ENCODE results near the gene GSN.

GSN gene

DNA sequence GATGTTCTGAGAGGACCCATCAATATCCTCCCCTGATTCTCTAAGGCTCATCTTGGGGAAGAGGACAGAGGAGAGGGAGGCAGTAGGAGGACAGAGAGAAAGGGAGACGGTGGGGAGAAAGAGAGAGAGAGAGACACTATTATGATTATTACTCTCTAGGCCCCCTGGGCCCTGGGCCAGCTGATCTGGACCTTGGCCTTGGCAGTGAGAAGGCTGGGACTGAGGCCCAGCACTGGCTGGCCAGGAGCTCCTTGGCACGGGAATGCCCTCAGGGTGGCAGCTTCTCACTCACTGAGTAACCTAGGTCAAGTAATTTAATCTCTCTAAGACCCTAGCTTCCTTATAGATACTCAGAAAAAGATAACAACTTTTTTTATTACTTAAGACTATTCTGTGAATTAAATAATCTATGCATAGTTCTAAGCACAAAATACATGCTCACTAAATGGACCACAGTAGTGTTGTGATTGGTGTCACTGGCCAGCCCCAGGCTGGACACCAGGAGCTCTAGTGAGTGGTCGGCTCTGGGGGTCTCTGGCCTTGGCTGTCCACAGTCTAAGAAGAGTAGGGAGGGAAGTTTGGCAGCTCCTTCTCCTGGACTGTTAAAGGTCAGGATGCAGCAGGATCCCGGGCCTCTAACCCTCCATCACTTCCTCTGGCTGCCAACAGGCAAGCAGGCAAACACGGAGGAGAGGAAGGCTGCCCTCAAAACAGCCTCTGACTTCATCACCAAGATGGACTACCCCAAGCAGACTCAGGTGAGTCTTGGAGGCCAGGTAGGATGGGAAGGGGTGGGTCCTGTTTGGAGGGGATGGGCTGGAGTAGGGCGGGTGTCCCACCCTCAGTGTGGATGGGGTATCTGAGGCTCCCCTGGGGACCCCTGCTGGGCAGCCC, 50.0 kb downstream of the GSN start:
- no peak for DNase-seq (ENCODE audit: low spot score)
- TF ChIP-seq, protein P1, sequence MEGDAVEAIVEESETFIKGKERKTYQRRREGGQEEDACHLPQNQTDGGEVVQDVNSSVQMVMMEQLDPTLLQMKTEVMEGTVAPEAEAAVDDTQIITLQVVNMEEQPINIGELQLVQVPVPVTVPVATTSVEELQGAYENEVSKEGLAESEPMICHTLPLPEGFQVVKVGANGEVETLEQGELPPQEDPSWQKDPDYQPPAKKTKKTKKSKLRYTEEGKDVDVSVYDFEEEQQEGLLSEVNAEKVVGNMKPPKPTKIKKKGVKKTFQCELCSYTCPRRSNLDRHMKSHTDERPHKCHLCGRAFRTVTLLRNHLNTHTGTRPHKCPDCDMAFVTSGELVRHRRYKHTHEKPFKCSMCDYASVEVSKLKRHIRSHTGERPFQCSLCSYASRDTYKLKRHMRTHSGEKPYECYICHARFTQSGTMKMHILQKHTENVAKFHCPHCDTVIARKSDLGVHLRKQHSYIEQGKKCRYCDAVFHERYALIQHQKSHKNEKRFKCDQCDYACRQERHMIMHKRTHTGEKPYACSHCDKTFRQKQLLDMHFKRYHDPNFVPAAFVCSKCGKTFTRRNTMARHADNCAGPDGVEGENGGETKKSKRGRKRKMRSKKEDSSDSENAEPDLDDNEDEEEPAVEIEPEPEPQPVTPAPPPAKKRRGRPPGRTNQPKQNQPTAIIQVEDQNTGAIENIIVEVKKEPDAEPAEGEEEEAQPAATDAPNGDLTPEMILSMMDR (IDR thresholded peaks at IDR 0.05; ENCODE audit: extremely low read depth, missing control alignments) = no peak

DNA sequence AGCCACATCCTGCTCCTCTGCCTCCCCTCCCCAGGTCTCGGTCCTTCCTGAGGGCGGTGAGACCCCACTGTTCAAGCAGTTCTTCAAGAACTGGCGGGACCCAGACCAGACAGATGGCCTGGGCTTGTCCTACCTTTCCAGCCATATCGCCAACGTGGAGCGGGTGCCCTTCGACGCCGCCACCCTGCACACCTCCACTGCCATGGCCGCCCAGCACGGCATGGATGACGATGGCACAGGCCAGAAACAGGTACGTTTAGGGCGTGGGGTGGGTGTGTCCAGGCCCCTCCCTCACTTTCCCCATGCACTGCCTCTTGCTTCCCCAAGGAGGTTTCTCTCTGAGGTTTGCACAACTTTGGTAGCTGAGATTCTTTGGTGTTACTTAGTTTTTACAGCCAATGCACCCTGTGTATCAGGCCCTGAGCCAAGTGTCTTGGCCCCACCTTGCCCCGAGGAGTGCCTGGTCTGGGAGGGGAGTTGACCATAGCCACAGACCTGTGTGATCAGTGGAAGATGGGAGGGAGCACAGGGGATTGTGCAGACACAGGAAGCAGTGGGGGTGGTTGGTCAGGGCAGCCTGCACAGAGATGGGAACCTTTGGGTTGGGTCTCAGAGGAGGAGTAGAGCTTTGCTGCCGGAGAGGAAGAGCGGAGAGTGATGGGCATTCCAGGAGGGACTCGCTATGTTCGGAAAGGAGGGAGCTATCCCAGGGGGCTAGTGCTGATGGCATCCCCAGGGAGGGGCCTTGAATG, 50.8 kb downstream of the GSN start:
- DNase-seq (ENCODE audit: low spot score) = no peak
- TF ChIP-seq, protein P1 (IDR thresholded peaks at IDR 0.05; ENCODE audit: extremely low read depth, missing control alignments) = no peak

DNA sequence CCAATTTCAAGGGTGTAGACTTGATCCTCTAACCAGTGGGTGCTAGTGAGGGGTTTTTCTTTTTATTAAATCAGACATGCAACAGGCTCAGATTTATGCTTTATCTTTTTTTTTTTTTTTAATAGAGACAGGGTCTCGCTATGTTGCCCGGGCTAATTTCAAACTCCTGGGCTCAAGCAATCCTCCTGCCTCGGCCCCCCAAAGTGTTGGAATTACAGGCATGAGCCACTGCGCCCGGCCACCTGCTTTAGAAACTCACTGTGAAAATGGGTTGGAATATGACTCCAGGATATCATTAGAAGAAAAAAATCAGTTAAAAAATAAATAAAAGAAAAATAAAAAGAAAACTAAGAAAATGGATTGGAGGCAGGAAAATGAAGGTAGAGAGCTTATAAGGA, 51.4 kb downstream of the GSN start:
- no peak for DNase-seq (ENCODE audit: low spot score)
- TF ChIP-seq, protein P1 (IDR thresholded peaks at IDR 0.05; ENCODE audit: extremely low read depth, missing control alignments) = no peak

DNA sequence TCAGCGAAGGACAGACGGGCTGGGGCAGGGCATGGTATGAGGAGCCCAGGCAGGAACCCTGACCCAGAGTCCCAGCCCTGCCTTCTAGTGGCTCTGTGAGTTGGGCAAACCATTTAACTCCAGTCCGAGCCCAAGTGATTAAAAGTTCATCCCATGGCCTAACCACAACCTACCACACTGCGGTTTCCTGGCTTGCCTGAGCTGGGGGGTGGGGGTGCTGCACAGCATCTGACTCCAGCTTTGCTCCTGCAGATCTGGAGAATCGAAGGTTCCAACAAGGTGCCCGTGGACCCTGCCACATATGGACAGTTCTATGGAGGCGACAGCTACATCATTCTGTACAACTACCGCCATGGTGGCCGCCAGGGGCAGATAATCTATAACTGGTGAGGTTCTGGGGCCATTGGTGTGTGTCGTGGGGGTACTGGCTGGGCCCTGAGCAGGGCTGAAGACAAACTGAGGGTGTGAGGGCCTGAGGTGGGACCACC, 53.1 kb downstream of the GSN start:
- TF ChIP-seq, protein P1 (IDR thresholded peaks at IDR 0.05; ENCODE audit: extremely low read depth, missing control alignments) = no peak

DNA sequence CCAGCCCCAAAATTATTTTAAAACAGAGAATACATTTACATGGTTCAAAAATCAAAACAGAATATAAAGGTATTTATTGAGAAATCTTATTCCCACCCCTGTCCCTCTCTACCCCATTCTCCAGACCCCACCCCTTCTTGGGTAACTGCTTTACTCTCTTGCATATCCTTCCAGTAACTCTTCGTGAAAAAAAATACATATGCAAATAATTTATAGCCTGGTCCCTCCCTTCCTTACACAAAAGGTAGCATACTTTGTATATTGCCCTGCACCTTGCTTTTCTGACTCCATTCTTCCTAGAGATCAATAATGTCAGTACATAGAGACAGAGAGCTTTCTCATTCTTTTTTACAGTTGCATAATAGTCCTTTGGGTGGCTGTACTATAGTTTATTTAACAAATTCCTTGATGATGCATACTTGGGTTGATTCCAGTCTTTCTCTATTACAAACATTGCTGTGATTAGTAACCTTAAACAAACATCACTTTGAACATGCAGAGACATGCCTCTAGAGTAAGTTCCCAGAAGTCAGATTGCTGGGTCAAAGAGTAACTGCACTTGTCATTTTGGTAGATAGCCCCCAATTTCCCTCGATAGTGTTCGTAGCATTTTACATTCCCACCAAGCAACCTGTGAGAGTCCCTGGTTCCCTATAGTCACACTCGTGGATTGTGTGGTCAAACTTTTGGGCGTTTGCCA, 54.2 kb downstream of the GSN start:
- TF ChIP-seq, protein P1 (IDR thresholded peaks at IDR 0.05; ENCODE audit: extremely low read depth, missing control alignments) = no peak
- no peak for DNase-seq (ENCODE audit: low spot score)

More for the DNA sequence above, 53.1 kb downstream of the GSN start:
- no peak for DNase-seq (ENCODE audit: low spot score)

DNA sequence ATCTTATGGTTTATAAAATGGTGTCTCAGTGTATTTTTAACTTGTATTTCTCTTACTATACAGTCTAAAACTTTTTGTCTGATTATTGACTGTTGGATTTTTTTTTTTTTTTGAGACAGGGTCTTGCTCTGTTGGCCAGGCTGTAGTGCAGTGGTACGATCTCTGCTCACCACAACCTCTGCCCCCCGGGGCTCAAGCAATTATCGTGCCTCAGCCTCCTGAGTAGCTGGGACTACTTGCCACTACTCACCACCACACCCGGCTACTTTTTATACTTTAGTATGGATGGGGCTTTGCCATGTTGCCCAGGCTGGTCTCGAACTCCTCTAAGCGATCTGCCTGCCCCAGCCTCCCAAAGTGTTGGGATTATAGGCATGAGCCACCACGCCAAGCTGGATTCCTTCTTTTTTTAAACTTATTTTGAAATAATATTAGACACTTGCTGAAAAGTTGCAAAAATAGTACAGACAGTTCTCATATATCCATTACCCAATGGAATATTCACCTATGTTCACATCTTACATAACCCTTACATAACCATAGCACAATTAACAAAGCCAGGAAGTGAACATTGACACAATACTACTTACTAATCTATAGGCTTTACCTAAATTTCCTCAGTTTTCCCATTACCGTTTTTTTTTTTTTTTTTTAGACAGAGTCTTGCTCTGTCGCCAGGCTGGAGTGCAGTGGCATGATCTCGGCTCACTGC, 54.9 kb downstream of the GSN start:
- no peak for DNase-seq (ENCODE audit: low spot score)
- TF ChIP-seq, protein P1 (IDR thresholded peaks at IDR 0.05; ENCODE audit: extremely low read depth, missing control alignments) = no peak
